GM12878 (cell line): ENCODE measurements around the gene HDGF. TPM values are rescaled to one million over a fixed set of nuclear protein-coding genes. Genes with fewer than 3 reads are reported as not detected.

Experiments used
- ATAC-seq: fragments of 200-7000 bp; cut with Tn5 transposase; 3 replicates; pipeline ENCODE4 v1.9.1; 2020; ENCODE audit warnings: mild to moderate bottlenecking, moderate library complexity
- BruUV-seq: library from RNA; stranded (reverse); fragments of 400-500 nt; replicated peaks from 2 replicates; lab custom pipeline; 2021; lab: Mats Ljungman, UMichigan
- CTCF ChIA-PET: fragments of 300-600 bp; sonication (Branson Sonifier 250); formaldehyde crosslinking; extraction: SDS; loops from one replicate; lab custom pipeline; 2021; ENCODE audit warnings: inconsistent platforms; lab: Yijun Ruan, JAX
- POLR2A ChIA-PET: fragments of 350-600 bp; formaldehyde crosslinking; extraction: SDS; loops from one replicate; lab custom pipeline; 2021; ENCODE audit warnings: inconsistent platforms; lab: Charles Lee
- RAD21 ChIA-PET: fragments of 300-600 bp; sonication (Branson Sonifier 250); formaldehyde crosslinking; loops from one replicate; lab custom pipeline; 2023; ENCODE audit warnings: antibody characterized with exemption; ENCODE audit not compliant: unreplicated experiment; lab: Charles Lee
- SMC1A ChIA-PET: fragments of 300-600 bp; sonication (Branson Sonifier 250); formaldehyde crosslinking; loops from one replicate; lab custom pipeline; 2023; ENCODE audit not compliant: unreplicated experiment, uncharacterized antibody; lab: Charles Lee
- DNase-seq: peaks from one replicate; pipeline ENCODE4 v3.0.0-alpha.2; 2011; ENCODE audit warnings: low read depth, low spot score
- FAIRE-seq: peaks from 3 replicates; lab custom pipeline; 2011; peaks lifted over from hg19 to GRCh38; lab: Jason Lieb, UNC
- H2AFZ ChIP-seq: 2 replicates; pipeline ENCODE4 v1.6.0; 2011; ENCODE audit warnings: low read depth, low read length, control low read depth; ENCODE audit not compliant: control insufficient read depth
- H3K27ac ChIP-seq: 2 replicates; pipeline ENCODE4 v1.5.1; 2011; ENCODE audit warnings: control low read depth; ENCODE audit not compliant: control insufficient read depth, insufficient read depth
- H3K27me3 ChIP-seq, 2 experiments: replicated peaks in 1 of 2; 2 replicates each; pipeline versions ENCODE4 v1.6.0 to v1.6.1; 2011; ENCODE audit warnings: low read length in 1 of 2; ENCODE audit not compliant: control insufficient read depth in 2 of 2, insufficient read depth in 2 of 2
- H3K36me3 ChIP-seq, 2 experiments: 2 replicates each; pipeline ENCODE4 v1.5.1; 2011; ENCODE audit warnings: low read length in 1 of 2; ENCODE audit not compliant: control insufficient read depth in 2 of 2, insufficient read depth in 2 of 2
- H3K4me1 ChIP-seq: 2 replicates; pipeline ENCODE4 v1.6.1; 2011; ENCODE audit warnings: mild to moderate bottlenecking, low read length, moderate library complexity, mixed read lengths; ENCODE audit not compliant: control insufficient read depth, insufficient read depth
- H3K4me2 ChIP-seq: 2 replicates; pipeline ENCODE4 v1.6.0; 2011; ENCODE audit warnings: control low read depth; ENCODE audit not compliant: control insufficient read depth, insufficient read depth
- H3K4me3 ChIP-seq: fragments of 200-600 bp; sonication (generic); 2 replicates; pipeline ENCODE4 v1.5.1; 2016
- H3K79me2 ChIP-seq: 2 replicates; pipeline ENCODE4 v1.6.0; 2011; ENCODE audit warnings: low read length; ENCODE audit not compliant: control insufficient read depth, insufficient read depth
- H3K9ac ChIP-seq: 2 replicates; pipeline ENCODE4 v1.8.0; 2011; ENCODE audit warnings: low read length, control low read depth, mixed read lengths; ENCODE audit not compliant: control insufficient read depth, insufficient read depth
- H3K9me3 ChIP-seq: replicated peaks from 3 replicates; pipeline ENCODE4 v1.5.1; 2011; ENCODE audit warnings: mild to moderate bottlenecking, low read length; ENCODE audit not compliant: control insufficient read depth, insufficient read depth
- H4K20me1 ChIP-seq: 2 replicates; pipeline ENCODE4 v1.6.0; 2011; ENCODE audit not compliant: control insufficient read depth, insufficient read depth
- BCL3 ChIP-seq: IDR thresholded peaks from 2 replicates; pipeline ENCODE4 v1.6.1; 2011; ENCODE audit warnings: borderline replicate concordance, low read depth, mild to moderate bottlenecking, moderate library complexity, low read length; ENCODE audit not compliant: insufficient read depth, poor library complexity, severe bottlenecking
- EGR1 ChIP-seq, 2 experiments: IDR thresholded peaks; 1 replicate in 1 of 2; 2 replicates in 1 of 2; pipeline ENCODE4 v1.6.1; 2011 to 2012; ENCODE audit warnings: low read depth in 2 of 2, low read length in 2 of 2, borderline replicate concordance in 1 of 2, mild to moderate bottlenecking in 1 of 2, moderate library complexity in 1 of 2
- HSF1 ChIP-seq: fragments of 150-350 bp; IDR thresholded peaks from 2 replicates; pipeline ENCODE4 v1.6.1; 2014; ENCODE audit warnings: mild to moderate bottlenecking, low read depth, low read length
- MXI1 ChIP-seq: fragments of 150-350 bp; IDR thresholded peaks from 2 replicates; pipeline ENCODE4 v1.6.1; 2011; ENCODE audit warnings: low read depth, mild to moderate bottlenecking, inconsistent platforms, low read length, improper control_type of control experiment
- NR2C1 ChIP-seq: fragments of 450-650 bp; IDR thresholded peaks from 2 replicates; pipeline ENCODE4 v1.6.1; 2017; ENCODE audit warnings: antibody characterized with exemption, mild to moderate bottlenecking, moderate library complexity
- NRF1 ChIP-seq: conservative IDR thresholded peaks from 2 replicates; pipeline ENCODE4 v1.6.1; 2011; ENCODE audit warnings: mild to moderate bottlenecking, low read depth, low read length, improper control_type of control experiment
- RFX5 ChIP-seq: IDR thresholded peaks from 2 replicates; pipeline ENCODE4 v1.6.1; 2011; ENCODE audit warnings: low read depth, low read length, improper control_type of control experiment
- STAT1 ChIP-seq: fragments of 450-650 bp; conservative IDR thresholded peaks from 2 replicates; pipeline ENCODE4 v1.6.1; 2014; ENCODE audit warnings: antibody characterized with exemption, mild to moderate bottlenecking
- SUZ12 ChIP-seq: fragments of 200-600 bp; sonication (generic); IDR thresholded peaks from one replicate; pipeline ENCODE4 v1.6.1; 2018; ENCODE audit warnings: antibody characterized with exemption, mild to moderate bottlenecking; ENCODE audit not compliant: unreplicated experiment
- USF1 ChIP-seq: IDR thresholded peaks from 2 replicates; pipeline ENCODE4 v1.6.1; 2011; ENCODE audit warnings: borderline replicate concordance, low read depth, mild to moderate bottlenecking, moderate library complexity, mixed read lengths, low read length; ENCODE audit not compliant: insufficient read depth; ENCODE audit errors: extremely low read length
- ZNF384 ChIP-seq: IDR thresholded peaks from 2 replicates; pipeline ENCODE4 v1.6.1; 2012; ENCODE audit warnings: low read depth, mild to moderate bottlenecking, low read length, improper control_type of control experiment, borderline replicate concordance
- WGBS: methylation state at CpG from one replicate; pipeline ENCODE4 v1.1.6; 2016; ENCODE audit warnings: low lambda C conversion rate; ENCODE audit not compliant: insufficient replicate concordance, insufficient coverage; ENCODE audit errors: missing lambda C conversion rate; 5-methylcytosine and 5-hydroxymethylcytosine counted together
- in situ Hi-C: fragments of 300-500 bp; cut with MboI; formaldehyde crosslinking; loops from 9 replicates; pipeline ENCODE4 v1.14.3; 2018; ENCODE audit warnings: mixed read lengths
- intact Hi-C: fragments of 100-400 bp; cut with micrococcal nuclease; formaldehyde crosslinking; loops from one replicate; pipeline ENCODE4 v1.14.2; 2022; ENCODE audit not compliant: unreplicated experiment
- polyA plus RNA-seq, 11 experiments: library from polyadenylated mRNA; depleted of rRNA in 4 of 11; unstranded in 6 of 11; stranded (reverse) in 5 of 11; fragments of >200 nt; fragmentation: Nextera tagmentation in 4 of 11; fragmentation: Illumina TruSeq in 1 of 11; extraction: Ambion mirVana in 4 of 11; extraction: Trizol in 1 of 11; gene quantifications; 1 replicate in 1 of 11; 2 replicates in 10 of 11; pipeline versions ENCODE4 v1.2.1 to v1.2.3, GENCODE V29; 2011 to 2016; ENCODE audit warnings: inconsistent platforms in 2 of 11, missing spikeins in 2 of 11, low read depth in 1 of 11
- total RNA-seq, 4 experiments: library from RNA; depleted of rRNA in 3 of 4; stranded (reverse); fragments of >200 nt in 3 of 4; fragmentation: Illumina TruSeq in 1 of 4; extraction: Trizol in 1 of 4; gene quantifications; 2 replicates each; pipeline versions ENCODE4 v1.2.1 to v1.2.3, GENCODE V29; 2013 to 2021

HDGF gene
- total and polyA plus RNA-seq, 10 of the 15 experiments (the other 5 are each of a cell fraction or from before 2014, with no cell fraction given), result 28.3 to 372 (median 209) TPM

DNA sequence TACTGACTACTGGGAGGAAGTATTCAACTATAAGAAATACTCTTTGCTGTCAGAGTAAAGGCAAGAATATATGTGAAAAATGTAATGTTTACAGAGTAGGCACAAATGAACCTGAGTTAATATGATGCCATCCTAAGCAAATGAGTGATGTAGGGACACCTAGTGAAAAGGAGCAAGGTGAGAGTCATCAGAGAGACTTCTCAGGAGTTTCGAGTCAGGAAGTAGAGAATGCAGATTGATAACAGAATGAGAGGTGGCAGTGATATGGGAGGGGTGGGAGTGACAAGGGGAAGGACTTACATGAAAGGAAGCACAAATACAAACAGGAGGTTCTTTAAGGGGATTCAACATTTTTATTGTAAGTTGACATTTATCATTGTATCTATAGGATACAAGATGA, 26.1 kb upstream of the HDGF start:
- DNase-seq (no peak), FAIRE-seq (no peak), ATAC-seq (no peak; the same call in 2 of the 3 replicates)
- peak overlapping the region; percentile 35; the same call in 1 of the 2 replicates for H3K4me2 ChIP-seq
- TF ChIP-seq SUZ12 (no peak), BCL3 (no peak), NRF1 (no peak), HSF1 (no peak), RFX5 (no peak), STAT1 (no peak), NR2C1 (no peak), EGR1 (IDR thresholded peaks at IDR 0.05; ENCODE audit: borderline replicate concordance in 1 of 2, low read depth in 2 of 2, low read length in 2 of 2) (no peak), ZNF384 (no peak), USF1 (no peak), MXI1 (no peak)
- no peaks in the 10 kb centered on the region for H4K20me1 ChIP-seq
- peaks cover 62% of the 10 kb centered on the region for H3K79me2 ChIP-seq
- H3K4me3 ChIP-seq, result no peak overlapping the region
- no peaks in the 10 kb centered on the region for H3K9me3 ChIP-seq
- ChIA-PET RAD21 (interaction anchor here (1.1 to 1.5 kb wide), 2 partner anchors 37 to 51 kb away, joined by 3 to 5 read pairs; partner anchors contain the start of gene MRPL24), SMC1A (interaction anchor here (1.6 to 1.9 kb wide), 4 partner anchors 12 to 82 kb away, joined by 3 to 7 read pairs (median 4); partner anchors contain the start of genes ISG20L2 and METTL25B), POLR2A (no interaction called here), CTCF (interaction anchor here (0.6 to 10.1 kb wide), 6 partner anchors 9 to 297 kb away, joined by 3 to 84 read pairs (median 4); partner anchors contain the start of genes ISG20L2, METTL25B and NTRK1)
- peaks cover 0 to 20% of the 10 kb centered on the region in 2 experiments; a peak in 2 of 4 replicates for H3K36me3 ChIP-seq
- BruUV-seq, result no TSS peak
- in situ Hi-C loops (no loop called here), intact Hi-C loops (no loop called here)
- H3K27ac ChIP-seq, result no peak overlapping the region
- H3K9ac ChIP-seq, result no peak overlapping the region
- 89% methylated on average over 1 of the region's 1 CpG for WGBS
- H3K4me1 ChIP-seq, result no peaks in the 10 kb centered on the region
- no peak overlapping the region for H2AFZ ChIP-seq
- H3K27me3 ChIP-seq, result no peaks in the 10 kb centered on the region
